GM06990 (cell line): ENCODE data around the gene ARHGEF17.

Source experiments
- DNase-seq: peaks from one replicate; pipeline ENCODE4 v3.0.0-alpha.2; 2011; ENCODE audit not compliant: insufficient read length; ENCODE audit errors: extremely low read depth
- H3K27me3 ChIP-seq: replicated peaks from 2 replicates; pipeline ENCODE4 v1.6.0; 2011; ENCODE audit warnings: low read length; ENCODE audit not compliant: control insufficient read depth, insufficient read depth
- H3K36me3 ChIP-seq: 2 replicates; pipeline ENCODE4 v1.5.1; 2011; ENCODE audit warnings: low read length; ENCODE audit not compliant: control insufficient read depth, insufficient read depth
- H3K4me3 ChIP-seq: replicated peaks from 2 replicates; pipeline ENCODE4 v1.5.1; 2011; ENCODE audit warnings: low read depth, mild to moderate bottlenecking, control low read depth, low read length
- TF ChIP-seq, protein P1 (sequence below): IDR thresholded peaks from 2 replicates; pipeline ENCODE4 v1.5.1; 2011; ENCODE audit warnings: low read length, control low read depth, mild to moderate bottlenecking, inconsistent platforms; ENCODE audit not compliant: insufficient read depth, poor library complexity, severe bottlenecking

The ARHGEF17 gene

DNA sequence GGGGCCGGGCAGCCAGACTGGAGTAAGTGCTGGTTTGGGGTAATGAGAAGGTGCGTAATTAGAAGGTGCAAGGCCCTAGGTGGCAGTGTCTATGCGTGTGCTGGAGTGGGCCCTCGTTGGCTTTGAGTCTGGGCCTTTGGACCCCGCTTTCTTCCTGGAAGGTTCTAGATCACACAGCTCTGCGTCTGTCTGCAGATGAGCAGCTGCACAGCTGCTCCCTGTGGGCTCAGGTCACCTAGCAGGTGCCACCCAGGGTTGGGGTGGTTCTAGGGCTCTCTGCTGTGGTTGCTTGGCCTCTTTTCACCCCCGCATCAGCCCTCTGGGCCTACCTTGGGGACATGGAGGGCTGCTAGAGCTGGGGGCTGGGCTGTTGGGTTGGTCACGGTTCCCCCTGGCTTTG, 78.5 kb downstream of the ARHGEF17 start:
- TF ChIP-seq, protein P1, sequence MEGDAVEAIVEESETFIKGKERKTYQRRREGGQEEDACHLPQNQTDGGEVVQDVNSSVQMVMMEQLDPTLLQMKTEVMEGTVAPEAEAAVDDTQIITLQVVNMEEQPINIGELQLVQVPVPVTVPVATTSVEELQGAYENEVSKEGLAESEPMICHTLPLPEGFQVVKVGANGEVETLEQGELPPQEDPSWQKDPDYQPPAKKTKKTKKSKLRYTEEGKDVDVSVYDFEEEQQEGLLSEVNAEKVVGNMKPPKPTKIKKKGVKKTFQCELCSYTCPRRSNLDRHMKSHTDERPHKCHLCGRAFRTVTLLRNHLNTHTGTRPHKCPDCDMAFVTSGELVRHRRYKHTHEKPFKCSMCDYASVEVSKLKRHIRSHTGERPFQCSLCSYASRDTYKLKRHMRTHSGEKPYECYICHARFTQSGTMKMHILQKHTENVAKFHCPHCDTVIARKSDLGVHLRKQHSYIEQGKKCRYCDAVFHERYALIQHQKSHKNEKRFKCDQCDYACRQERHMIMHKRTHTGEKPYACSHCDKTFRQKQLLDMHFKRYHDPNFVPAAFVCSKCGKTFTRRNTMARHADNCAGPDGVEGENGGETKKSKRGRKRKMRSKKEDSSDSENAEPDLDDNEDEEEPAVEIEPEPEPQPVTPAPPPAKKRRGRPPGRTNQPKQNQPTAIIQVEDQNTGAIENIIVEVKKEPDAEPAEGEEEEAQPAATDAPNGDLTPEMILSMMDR = no peak
- DNase-seq = no peak
- peaks cover 13% of the 10 kb centered on the region for H3K36me3 ChIP-seq
- peak overlapping the region; percentile 29 for H3K4me3 ChIP-seq
- no peaks in the 10 kb centered on the region for H3K27me3 ChIP-seq

DNA sequence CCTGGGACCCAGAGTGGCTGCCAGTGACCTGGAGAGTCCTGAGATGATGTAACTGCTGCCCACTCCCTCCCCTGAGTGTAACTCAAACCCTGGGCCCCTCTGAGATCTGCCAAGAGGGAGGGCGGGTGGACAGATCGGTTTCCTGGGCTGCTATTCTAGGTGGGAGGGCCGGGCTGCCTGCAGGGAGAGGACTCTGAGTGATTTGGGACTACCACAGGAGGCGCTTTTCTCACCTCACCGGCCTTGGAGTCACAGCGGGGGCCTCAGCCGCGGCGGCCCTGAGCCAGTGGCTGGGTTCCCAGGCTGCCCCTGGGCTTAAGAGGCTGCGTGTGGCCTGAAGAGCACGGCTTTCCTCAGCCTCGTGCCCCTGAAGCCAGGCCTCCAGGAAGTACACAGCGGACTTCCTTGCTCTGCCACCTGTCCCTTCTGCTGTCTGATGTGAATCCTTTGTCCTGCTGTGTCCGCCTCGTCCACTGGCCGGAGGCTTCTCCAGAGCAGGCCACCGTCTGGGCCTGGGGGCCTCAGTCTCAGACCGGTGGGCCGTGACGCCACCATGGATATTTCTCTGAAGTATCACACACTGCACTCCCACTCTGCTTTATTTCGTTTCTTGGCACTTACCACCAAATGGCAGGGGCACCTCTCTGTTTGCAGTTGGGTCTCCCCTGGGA, 79.7 kb downstream of the ARHGEF17 start:
- TF ChIP-seq, protein P1 = peak; percentile 9
- peaks cover 23% of the 10 kb centered on the region for H3K36me3 ChIP-seq
- no peak for DNase-seq
- H3K27me3 ChIP-seq = no peaks in the 10 kb centered on the region
- H3K4me3 ChIP-seq = no peak overlapping the region; the same call in 1 of the 2 replicates

DNA sequence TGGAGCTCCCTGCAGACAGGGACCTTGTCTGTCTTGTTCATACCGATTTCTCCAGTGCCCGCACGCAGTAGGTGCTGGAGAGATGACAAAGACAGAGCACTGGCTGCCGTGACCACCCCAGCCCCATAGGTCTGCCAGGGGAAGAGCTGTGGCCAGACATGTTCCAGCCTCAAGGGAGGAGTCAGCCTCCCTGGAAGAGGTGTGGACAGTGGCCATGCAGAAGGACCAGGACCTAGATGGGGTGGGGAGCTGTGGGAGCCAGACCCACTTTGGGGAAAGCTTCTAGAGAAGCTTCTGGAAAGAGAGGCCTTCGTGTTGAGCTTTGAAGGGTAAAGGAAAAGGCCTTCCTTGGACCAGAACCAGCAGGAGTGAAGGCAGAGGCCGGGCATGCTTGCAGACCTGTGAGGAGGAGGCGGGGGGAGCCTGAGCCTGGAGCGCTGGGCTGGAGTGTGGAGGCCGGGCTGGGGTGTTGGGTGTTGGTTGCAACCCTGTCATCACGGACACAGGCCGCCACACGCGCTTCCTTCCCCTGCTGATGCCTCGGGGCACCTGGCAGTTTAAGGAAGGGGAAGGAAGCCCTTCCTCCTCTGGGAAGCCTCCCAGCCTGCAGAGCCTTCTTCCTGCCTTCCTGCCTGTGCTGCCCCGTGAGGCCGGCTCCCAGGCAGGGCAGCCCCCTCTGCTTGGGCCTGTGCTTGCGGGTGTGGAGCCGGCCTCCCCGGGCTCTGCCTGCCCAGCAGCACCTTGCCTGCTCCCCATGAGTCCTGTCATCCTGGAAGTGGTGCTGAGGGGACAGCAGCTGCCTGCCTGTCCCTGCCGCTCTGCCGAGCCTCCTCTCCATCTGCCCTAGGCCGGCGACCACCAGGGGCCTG, 80.4 kb downstream of the ARHGEF17 start:
- DNase-seq = no peak
- Histone ChIP-seq H3K36me3 (peaks cover 29% of the 10 kb centered on the region), H3K27me3 (no peaks in the 10 kb centered on the region), H3K4me3 (no peak overlapping the region)
- TF ChIP-seq, protein P1 = no peak

DNA sequence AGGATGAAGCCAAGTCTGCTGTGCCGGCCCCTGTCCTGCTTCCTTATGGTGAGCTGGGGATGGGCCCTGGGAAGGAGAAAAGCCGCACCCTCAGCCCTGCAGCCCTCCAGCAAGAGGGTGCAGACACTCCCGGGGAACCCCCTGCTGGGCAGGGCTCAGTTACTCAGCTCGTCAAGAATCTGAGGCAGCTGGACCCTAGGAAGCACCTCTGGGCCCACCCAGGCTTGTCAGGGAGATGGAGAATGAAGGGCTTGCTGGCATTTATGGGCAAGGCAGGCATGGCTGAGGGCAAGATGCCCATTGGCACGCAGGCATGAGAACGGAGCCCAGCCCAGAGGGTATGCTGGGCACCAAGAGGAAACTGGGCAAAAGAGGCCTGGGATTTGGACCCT, 81.1 kb downstream of the ARHGEF17 start:
- DNase-seq = no peak
- H3K36me3 ChIP-seq = peaks cover 34% of the 10 kb centered on the region
- H3K4me3 ChIP-seq = no peak overlapping the region

DNA sequence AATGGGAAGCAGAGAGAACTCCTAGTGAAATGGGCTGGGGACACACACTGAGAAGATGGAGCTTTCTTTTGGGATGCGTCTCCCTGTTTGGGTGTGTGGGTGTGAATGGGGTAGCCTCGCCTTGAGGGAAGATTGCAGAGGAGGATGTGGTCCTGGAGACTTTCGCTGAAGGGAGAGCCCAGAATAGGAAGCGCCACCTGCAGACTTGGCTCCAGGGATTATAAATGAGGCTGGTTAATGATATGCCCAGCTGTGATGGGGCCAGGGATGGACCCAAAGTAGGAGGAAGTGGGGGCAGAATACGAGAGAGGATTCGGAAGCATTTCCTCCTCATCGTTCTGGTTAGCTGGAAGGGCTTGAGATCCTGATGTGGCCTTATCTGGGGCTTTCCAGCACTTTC, 81.8 kb downstream of the ARHGEF17 start:
- Histone ChIP-seq H3K27me3 (no peaks in the 10 kb centered on the region), H3K4me3 (no peak overlapping the region), H3K36me3 (peaks cover 40% of the 10 kb centered on the region)
- TF ChIP-seq, protein P1 = no peak
- no peak for DNase-seq

More for the DNA sequence above, 81.1 kb downstream of the ARHGEF17 start:
- TF ChIP-seq, protein P1 = no peak
- no peaks in the 10 kb centered on the region for H3K27me3 ChIP-seq
